Heart left ventricle (tissue), 13 donors: ENCODE measurements around the gene TICRR.

ENCODE experiments used
- CTCF ChIP-seq, 12 donors: fragments of 200-600 bp; sonication (generic) in 4 of 12; IDR thresholded peaks; one replicate each; pipeline versions ENCODE4 v1.5.0 to v1.8.0; 2018 to 2022; ENCODE audit warnings: antibody characterized with exemption in 12 of 12, mild to moderate bottlenecking in 5 of 12
- POLR2A ChIP-seq, 2 donors: fragments of 450-650 bp; IDR thresholded peaks; one replicate each; pipeline ENCODE4 v1.6.1; 2017; ENCODE audit warnings: antibody characterized with exemption in 2 of 2, mild to moderate bottlenecking in 2 of 2, moderate library complexity in 2 of 2
- donor health status: ischemic (EF 13 %, LVEDD 7.1; RV severe dilation, severe dysfunction).
- donor health status: DM: no; HTN: yes; CAD: no.
- donor health status: DM: no; HTN: no; CAD: no.
- donor health status: ischemic (EF 25% LVEDD 6.9; RV normal size, moderate dysfunction).
- donor health status: ischemic (EF 25% LVEDD 5.7; RV mildly dilated, moderate dysfunction).
- donor health status: ischemic (EF 35%, LVEDD 5.7; RV mildly dilated, moderate dysfunction).
- donor health status: nonischemic (EF 11% LVEDD 7.7; RV severe dilation, severe dysfunction).
- donor health status: DM: yes; HTN: yes; CAD: no.
- donor health status: PGD.
- donor health status: ischemic (EF 29% LVEDD 5.4; RV normal size, mild dysfunction).
- donor health status: nonischemic (EF 23%, LVEDD 6.1; RV moderate dilation, normal function).

- no peak for TF ChIP-seq CTCF (IDR thresholded peaks at IDR 0.05)
- no peak for TF ChIP-seq POLR2A (IDR thresholded peaks at IDR 0.05)
These were observed 65.0 kb downstream of the TICRR start for GRCh38 chr15:89640245-89640644.
